SH-SY5Y (cell line): ENCODE measurements around the gene ATF5.

Experiments
- GATA2 ChIP-seq: IDR thresholded peaks from 2 replicates; pipeline ENCODE4 v1.6.1; 2011; ENCODE audit warnings: mild to moderate bottlenecking, low read depth, low read length
- GATA3 ChIP-seq: IDR thresholded peaks from 2 replicates; pipeline ENCODE4 v1.6.1; 2011; ENCODE audit warnings: low read depth, mild to moderate bottlenecking, low read length, moderate library complexity

DNA sequence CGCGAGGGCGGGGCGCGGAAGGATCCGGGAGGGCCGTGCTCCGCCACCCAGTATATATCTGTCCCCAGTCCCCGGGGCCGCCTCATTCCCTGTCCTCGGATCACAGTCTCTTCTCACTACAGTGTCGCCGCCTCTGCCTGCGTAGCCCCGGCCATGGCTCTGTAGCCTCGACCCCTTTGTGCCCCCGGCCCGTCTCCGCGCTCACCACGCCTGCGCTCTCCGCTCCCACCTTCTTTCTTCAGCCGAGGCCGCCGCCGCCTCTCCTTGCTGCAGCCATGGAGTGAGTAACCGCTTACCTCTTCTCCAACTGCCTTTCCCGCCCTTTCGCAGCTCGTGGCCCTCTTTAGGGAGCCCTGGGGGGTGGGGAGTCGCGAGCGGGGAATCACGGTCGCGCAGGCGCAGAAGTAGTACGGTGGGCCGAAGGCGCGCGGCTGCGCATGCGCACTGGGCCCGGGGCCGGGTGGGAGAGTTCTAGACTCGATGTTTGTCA is at the start of gene ATF5, which contains the start of gene NUP62:
- no peak for TF ChIP-seq GATA2
- no peak for TF ChIP-seq GATA3
